ENCODE measurements around the gene OGFOD2.
A peak's percentile ranks its signal among the peaks of the same experiment; 100 is the strongest.

The OGFOD2 gene

DNA sequence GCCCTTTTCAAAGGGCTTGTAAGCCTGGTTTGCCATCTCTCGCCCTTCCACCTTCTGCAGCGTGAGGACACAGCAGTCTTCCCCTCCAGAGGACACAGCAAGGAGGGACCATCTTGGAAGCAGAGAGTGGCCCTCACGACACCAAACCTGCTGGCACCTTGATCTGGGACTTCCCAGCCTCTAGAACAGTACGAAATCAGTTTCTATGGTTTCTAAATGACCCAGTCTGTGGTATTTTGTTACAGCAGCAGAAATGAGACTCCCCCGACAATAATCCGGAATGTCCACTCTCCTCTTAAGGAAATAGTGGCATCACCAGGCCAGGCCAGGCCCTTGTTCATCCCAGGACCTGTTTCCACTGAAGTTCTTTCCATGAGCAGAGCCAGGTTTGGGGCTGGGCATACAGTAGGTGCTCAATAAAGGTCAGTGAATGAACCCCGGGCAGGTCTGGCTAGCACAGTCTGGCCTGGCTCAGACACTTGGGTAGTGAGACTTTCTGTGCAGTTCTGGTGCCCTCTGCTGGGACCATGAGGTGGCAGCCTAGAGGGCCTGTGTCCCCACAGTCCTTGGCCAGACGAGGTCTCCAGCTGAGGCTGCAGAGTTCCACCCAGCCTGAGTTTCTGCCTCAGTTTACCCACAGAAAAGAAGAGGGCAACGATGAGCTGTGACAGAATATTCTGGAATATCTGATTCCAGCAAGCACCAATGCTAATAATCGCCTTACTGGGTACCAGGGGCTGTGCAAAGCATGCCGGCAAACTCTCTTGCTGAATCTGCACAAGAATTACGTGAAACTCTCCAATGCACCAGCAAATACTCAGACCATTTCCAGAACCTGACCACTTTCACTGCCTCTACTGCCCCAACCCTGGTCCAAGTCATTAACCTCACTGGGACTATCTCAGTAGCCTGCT lies 22.8 kb upstream of the OGFOD2 start:
- peak; percentile 81 for DNase-seq (ENCODE audit: low read depth, low spot score)

DNA sequence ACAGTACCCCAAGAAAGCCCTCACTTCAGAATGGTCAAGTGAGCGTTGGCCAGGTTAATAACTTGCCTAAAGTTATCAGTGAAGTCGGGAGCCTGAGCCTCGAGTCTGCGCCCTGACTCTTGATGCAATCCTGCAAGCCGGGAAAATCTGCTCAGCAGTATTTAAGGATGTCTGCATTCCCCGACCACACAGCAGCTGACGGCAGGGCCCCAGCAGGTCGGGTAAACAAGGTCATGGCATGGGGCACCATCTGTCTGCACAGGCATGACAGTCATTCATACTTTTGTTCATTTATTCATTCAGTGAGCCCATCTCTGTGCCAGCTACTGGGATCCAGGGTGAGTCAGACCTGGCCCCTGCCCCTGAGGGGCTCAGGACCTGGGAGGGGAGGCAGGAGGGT lies 19.9 kb upstream of the OGFOD2 start:
- no peak for DNase-seq (ENCODE audit: low read depth, low spot score)

DNA sequence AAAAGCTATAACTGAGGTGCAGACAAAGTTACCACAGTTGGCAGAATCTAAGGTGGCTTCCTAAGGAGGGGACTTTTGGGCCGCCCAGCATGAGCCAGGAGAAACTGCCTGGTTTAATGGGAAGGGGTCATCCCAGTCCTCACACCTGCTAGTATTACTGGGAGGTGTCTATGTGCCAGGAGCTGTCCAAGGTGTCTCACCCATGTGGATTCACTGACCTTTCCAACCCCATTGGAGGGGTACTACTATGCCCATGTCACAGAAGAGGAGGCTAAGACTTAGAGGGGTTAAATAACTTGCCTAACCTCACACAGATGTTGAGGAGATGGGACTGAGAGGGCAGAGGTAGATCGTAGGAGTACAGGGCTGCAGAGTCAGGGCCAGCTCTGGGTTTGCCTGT lies 19.0 kb upstream of the OGFOD2 start:
- DNase-seq (ENCODE audit: low read depth, low spot score) = no peak

DNA sequence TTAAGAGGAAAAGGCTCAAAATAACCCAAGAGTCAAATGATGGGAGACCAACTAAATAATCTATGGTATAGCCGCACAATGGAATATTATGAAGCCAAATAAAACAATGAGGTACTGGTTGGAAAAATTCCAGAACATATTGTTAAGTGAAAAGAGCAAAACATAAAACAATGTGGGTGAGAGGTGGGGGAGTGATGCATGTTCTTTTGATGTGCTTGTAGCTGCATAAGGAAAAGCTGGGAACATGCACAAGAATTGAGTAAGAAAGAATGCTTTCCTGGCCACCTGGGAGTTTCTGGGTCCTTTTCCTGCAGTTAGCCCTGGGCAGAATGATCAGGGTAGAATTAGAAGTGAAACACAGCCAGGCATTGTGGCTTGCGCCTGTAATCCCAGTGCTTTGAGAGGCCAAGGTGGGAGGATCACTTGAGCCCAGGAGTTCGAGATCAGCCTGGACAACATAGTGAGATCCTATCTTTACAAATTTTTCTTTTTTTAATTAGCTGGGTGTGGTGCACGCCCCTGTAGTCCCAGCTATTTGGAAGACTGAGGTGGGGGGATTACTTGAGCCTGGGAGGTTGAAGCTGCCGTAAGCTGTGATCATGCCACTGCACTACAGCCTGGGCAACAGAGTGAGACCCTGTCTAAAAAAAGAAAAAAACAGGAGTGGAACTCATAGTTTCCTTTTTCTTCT lies 16.7 kb upstream of the OGFOD2 start:
- DNase-seq (ENCODE audit: low read depth, low spot score) = no peak

DNA sequence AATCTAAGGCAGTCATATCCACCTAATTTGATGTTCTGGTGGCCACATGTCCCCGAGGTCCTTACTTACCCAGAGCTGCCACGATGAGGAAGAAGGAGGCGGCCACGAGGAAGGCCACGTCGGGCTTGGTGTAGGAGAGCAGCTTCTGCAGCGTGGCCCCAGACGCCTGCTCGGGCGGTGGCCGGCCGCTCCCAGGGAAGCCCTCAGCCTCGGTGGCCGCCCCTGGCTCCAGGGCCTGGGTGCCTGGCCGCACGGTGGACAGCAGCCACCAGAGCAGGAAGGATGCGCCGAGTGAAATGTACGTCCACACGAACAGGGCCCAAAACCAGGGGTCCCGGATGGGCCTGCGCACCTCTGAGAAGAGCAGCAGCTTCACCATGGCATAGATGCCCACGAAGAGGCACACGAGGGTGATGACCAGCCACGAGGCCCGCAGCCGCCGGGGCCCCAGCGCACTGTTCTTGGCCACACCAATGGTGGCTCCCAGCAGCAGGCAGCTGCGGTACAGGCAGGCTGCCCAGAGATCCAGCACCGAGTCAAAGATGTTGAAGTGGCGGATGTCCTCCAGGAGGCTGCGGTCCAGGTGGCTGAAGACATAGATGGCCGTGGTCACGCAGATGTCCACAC lies 15.4 kb upstream of the OGFOD2 start:
- DNase-seq (ENCODE audit: low read depth, low spot score) = no peak

DNA sequence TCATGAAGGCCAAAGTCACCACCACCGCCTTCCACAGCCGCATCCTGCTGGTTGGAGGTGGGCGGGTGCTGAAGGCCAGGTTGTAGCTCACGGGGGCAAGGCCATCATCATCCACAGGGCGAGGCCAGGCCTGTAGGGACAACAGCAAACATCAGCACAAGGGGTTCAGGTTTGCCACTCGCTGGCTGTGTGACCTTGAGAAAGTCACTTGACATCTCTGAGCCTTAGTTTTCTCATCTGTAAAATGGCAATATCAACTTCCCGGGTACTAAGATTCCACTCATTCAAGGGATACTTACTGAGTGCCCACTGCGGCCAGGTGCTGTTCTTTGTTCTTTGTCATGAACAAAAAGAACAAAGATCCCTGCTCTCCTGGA lies 14.9 kb upstream of the OGFOD2 start:
- DNase-seq (ENCODE audit: low read depth, low spot score) = no peak

DNA sequence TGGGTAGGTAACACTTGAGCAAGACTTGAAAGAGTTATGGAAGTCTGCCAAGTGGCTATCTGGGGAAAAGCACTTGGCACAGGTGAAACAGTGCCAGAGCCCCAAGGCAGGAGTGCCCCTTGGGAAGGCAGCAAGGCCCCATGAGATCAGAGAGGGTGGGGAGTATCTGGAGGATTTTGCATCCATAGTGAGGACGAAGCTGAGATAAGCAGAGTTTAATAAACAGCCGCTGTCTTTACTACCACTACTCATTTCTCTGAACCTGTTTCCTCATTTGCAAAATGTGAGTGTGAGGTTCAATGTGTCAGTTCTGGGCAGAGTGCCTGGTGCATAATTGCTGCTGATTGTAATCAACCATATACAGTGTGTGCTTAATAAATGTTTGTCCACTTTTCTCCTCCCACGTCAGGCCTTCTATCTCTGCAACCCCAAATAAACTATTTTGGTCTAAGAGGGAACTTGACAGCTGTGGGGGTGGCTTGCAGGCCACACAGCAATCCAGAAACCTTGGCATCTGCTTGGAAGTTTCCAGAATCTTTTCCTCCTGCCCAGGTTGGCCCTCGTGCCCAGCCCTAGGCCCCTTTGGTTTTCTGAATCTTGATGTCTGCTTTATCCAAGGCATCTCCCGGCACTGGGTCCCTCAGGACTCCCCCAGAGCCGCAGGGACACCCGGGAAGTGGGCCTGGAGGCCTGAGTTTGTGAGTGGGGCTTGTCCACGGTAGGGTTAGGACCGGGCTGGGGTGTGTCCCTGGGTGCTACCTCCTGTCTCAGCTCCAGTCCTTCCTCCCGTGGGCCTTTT lies 13.3 kb upstream of the OGFOD2 start:
- DNase-seq (ENCODE audit: low read depth, low spot score) = no peak

DNA sequence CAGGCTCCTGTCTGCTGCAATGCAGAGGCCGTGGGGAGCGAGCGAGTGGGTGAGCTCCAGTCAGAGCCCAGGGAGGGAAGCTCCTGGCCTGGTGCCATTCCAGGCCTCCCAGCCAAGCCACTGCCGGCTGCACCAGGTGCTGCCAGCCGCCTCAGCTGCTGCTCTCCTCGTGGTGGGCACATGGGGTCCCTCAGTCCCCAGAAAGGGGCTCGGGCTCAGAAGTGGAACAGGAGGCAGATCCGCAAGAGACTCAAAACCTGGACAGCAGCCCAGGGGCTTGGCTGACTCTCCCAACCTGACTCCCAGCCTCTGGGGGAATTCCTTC lies 11.1 kb upstream of the OGFOD2 start:
- no peak for DNase-seq (ENCODE audit: low read depth, low spot score)

DNA sequence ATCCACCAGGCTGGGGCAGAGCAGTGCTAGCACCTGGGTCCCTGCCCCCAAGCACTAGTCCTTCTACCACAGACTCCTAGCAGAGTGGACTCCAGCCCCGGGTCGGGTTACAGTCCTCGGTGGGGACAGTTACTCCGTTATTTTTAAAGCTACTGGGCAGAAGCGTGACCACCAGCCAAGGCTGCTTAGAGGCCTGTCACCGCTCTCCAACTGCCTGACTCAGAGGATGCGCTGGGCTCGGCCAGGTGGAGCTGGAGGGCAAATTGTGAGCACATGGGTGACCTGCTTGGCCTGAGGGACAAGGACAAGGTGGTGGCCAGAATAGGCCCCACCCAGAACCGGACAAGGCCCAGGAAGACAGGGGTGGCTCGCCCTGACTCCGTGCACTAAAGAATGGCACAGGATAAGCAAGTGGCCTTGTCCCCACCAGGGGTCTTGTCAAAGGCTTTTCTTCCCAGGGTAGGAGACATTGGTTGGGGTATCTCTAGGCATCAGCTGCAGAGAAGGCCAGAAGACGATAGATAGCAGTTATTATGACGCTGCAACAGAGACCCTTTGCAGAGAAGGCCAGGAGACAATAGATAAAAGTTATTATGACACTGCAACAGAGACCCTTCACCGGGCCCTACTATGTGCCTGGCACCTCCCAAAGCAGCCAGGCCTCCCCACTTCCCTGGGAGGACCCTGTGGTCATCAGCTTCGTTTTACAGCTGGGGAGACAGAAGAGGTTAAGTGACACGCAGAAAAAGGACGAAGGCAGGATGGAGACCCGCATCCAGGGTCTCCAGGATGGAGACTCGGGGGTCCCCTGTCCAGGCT lies 10.4 kb upstream of the OGFOD2 start:
- DNase-seq (ENCODE audit: low read depth, low spot score) = no peak

DNA sequence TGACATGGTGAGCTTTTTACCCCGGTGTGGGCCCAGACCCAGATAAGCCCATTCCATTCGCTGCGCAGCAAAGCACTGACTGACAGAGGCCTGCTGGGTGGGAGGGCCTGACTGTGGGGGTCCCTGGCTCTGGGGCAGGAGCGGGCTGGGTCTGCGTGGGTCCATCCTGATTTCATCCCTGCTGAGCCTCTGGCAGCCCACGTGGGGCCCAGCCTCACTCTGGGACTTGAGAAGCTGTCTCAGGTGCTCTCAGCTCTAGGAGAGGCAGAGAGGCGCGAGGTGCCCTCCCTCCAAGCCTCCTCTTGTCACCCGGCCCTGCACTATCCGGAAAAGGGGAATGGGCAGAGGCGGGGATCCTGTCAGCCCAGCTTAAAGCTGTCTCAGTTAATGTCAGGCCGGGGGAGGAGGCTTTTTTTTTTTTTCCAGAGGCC lies 9.7 kb upstream of the OGFOD2 start:
- DNase-seq (ENCODE audit: low read depth, low spot score) = no peak

DNA sequence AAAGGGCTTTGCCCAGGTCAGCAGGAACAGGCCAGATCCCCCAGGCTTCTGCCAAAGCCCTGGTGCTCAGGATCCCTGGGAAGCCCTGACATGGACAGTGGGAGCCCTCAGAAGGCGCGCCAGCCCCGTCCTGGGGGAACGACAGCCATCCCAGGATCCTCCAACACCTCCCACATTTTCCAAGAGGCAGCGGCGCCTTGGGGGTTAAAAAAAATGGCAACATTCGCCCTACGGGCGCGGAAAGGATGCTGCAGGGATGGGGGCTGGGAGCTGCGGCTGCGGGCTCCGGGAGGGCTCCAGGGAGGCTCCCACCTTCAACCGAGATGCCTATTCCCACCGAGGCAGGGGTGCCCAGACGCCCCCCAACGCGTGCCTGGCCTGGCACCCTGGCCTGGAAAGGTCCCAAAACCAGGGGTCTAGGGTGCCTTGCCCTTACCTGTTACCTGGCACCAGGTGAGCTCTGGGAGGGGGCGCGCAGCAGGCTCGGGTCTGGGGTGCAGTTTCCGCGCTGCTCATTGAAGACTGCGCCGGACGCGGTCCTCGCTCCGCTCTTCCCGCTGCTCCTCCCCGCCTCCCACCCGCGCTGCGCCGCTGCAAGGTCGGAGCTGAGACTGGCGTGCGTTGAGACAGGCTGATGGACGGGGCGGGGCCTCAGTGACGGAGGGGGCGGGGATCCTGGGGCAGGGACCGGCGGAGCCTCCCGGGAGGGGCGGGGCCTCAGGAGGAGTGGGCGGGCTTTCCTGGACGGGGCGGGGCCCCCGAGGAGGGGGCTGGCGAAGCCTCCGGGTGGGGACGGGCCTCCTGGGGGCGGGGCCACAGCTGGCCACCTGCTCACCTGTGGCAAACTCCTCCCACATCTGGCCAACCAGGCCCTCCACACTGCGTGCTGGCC lies 8.9 kb upstream of the OGFOD2 start, which contains the start of gene ABCB9:
TSS of gene ABCB9 (minus strand) at position 613 of the 892 bp plus-strand sequence. CDS start 6,228 bp downstream, outside the sequence.
- peak; percentile 80 for DNase-seq (ENCODE audit: low read depth, low spot score)

DNA sequence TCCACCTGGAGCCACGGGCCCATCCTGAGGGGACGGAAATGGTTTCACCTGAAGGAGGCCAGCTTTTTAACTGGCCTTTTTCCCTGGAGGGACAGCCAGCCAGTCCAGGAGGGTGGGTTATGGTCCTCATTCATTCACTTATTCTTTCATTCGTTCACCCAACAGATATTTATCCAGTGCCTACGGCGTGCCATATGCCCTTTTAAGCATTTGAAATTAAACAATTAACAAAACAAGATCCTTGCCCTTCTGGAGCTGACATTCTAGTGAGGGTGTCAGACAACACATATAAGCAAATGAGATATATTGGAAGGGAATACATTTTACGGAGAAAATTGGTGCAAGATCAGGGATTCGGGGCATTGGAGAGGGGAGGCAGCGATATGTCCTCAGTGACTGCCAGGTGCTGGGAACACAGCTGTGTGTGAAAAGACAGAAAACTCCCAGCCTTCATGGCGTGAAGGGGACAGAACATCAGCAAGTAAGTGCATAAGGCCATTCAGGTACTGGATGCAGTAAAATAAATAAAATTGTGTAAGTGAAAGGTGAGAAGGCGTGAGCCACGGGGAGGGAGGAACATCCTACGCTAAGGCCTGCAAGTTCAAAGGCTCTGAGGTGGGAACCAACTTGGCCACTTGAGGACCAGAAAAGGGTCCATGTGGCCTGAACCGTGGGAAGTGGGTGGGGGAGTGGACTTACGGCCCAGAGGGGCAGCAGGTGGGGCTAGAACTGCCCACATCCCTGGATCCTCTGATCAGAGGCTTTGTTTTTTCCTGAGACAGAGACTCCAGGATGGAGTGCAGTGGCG lies 8.1 kb upstream of the OGFOD2 start:
- no peak for DNase-seq (ENCODE audit: low read depth, low spot score)

DNA sequence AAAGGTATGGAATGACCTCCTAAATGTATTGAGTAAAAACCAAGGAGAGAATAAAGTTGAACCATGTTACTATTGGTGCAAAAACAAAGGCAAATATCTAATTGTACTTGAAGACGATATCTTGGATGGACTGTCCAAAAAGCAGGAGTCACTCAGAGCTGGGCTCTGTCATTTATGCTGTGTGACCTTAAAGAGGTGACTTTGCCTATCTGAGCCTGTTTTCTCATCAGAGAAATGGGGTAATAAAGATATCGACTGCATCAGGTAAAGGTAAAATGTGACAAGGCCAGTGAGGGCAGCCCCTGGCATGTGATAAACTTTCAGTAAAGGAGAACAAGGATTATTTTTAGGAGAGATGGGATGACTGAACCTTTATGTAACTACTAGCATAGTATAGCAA lies 6.9 kb upstream of the OGFOD2 start:
- no peak for DNase-seq (ENCODE audit: low read depth, low spot score)

DNA sequence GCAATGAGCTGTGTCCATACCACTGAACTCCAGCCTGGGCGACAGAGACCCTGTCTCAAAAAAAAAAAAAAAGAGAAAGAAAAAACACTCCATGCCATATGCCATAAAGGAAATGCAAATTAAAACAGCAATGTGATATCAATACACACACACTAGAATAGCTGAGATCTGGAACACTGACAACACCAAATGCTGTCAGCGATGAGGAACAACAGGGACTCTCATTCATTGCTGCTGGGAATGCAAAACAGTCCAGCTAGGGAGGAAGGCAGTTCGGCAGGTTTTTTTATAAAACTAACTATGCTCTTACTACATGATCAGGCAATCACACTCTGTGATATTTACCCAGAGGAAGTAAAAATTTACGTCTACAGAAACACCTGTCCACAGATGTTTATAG lies 5.4 kb upstream of the OGFOD2 start:
- no peak for DNase-seq (ENCODE audit: low read depth, low spot score)

DNA sequence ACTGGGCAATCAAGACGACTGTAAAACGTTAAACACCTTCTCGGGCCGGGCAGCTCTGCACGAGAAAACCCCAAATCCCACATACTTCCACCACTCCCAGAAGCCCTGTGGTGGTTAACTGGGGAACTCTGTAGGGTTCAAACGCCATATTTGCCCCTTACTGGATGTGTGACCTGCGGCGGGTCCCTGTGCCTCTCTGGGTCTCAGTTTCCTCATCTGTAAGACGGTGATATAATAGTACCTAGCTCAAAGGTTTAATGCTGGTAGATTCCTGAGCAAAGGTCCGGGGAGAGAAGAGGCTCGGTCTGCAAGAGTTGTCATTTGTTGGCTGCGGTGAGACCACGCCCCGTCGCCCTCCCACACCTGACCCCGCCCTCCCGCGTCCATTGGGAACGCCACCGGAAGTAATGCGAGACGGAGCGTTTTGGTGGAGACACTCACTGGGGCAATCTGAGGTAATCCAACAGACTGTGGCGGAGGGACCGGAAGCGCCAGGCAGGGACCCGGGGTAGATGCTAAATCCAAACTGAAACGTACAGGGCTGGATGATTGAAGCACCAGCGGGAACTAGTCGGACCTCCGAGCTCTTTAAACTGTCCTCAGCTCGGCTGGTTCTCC lies 661 bp upstream of the OGFOD2 start:
- DNase-seq (ENCODE audit: low read depth, low spot score) = peak; percentile 98

DNA sequence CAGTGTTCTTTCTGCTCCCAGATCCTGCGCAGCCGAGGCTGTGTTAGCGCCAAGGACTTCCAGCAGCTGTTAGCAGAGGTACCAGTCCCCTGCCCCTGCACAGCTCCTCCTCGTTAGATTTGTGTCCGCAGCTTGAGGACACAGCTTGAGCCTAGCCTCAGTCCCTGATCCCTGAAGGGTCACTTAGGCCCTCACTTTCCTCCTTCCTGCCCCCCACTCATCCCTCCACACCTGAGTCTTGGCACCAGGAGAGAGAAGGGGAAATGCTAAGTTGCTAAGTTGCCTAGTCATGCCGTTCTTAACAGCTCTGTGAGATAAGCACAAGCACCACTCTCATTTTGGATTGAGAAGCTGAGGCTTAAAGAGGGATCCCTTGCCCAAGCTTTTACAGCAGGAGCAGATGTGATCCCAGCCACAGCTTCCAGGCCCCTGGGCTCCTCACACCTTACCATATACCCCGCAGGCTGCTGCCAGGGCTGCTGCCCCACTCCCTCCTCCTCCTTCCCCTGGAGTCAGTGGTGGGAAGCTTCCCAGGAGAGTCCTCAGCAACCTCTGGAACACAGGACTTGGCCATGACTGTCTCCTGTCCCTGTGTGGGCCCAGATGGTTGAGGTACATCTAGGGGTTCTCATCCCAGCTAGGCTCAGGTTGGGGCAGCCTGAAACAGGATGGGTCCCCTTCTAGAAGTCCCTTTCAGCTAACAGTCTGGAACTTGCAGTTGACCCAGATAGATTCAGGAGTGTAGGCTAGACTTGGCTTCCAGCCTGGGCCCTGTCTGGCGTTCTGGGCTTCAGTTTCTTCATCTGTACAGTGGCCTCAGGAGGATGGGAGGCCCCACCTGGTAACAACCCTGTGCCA lies 975 bp downstream of the OGFOD2 start:
- no peak for DNase-seq (ENCODE audit: low read depth, low spot score)

DNA sequence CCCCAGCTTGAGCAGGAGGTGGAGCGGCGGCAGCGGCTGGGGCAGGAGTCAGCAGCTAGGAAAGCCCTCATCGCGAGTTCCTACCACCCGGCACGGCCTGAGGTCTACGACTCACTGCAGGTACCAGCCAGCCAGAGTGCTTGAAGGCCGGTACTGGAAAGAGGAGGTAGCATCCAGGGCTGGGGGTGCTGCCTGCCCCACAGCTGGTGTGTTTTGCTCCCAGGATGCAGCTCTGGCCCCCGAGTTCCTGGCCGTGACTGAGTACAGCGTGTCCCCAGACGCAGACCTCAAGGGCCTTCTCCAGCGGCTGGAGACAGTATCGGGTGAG lies 1.6 kb downstream of the OGFOD2 start:
- DNase-seq (ENCODE audit: low read depth, low spot score) = no peak

DNA sequence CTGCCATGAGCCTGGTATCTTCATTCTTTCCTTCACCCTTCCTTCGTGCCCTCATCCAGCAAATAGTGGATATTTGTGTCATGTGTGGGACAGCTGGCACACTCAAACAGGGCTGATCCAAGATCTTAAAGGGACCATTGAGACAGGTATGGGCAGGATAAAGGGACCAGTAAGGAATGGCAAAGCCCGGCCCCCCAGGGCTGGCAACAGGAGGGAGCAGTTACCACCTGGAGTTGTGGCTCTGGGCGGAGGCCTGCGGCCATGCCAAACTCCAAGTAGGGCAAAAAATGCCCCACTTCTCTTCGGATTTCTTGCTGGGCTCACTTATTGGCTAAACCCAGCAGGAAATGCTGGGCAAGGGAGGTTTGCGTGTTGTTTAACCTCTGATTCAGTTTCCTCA lies 2.1 kb downstream of the OGFOD2 start:
- DNase-seq (ENCODE audit: low read depth, low spot score) = no peak
